GM12892 (cell line): ENCODE measurements around the gene DECR2.
"Not testable (repeated sequence)": the region's sequence is repeated elsewhere in the genome, so short reads cannot be mapped to it uniquely, and the experiment has no call there.

Experiments used
- DNase-seq: peaks from one replicate; pipeline ENCODE4 v3.0.0; 2011; ENCODE audit not compliant: insufficient read length
- FAIRE-seq: peaks from 2 replicates; lab custom pipeline; 2011; peaks lifted over from hg19 to GRCh38; lab: Jason Lieb, UNC
- POLR2A ChIP-seq: IDR thresholded peaks from 2 replicates; pipeline ENCODE4 v1.6.1; 2011; ENCODE audit warnings: low read depth, low read length, control low read depth
- POLR2AphosphoS5 ChIP-seq: IDR thresholded peaks from 2 replicates; pipeline ENCODE4 v1.6.1; 2011; ENCODE audit warnings: low read depth, low read length, control low read depth
- TAF1 ChIP-seq: IDR thresholded peaks from 2 replicates; pipeline ENCODE4 v1.6.1; 2011; ENCODE audit warnings: low read depth, mild to moderate bottlenecking, control low read depth, low read length, borderline replicate concordance

The DECR2 gene

GRCh38 chr16:414395-415169, 12.9 kb downstream of the DECR2 start:
- FAIRE-seq, result no peak
- no peak for DNase-seq
- no peak for TF ChIP-seq POLR2A
- TF ChIP-seq POLR2AphosphoS5, result no peak
- no peak for TF ChIP-seq TAF1

GRCh38 chr16:415170-415498, 13.4 kb downstream of the DECR2 start:
- FAIRE-seq, DNase-seq: not testable (repeated sequence)

- not testable (repeated sequence) for DNase-seq, FAIRE-seq
Observed at GRCh38 chr16:422179-422578, 20.5 kb downstream of the DECR2 start.

DNA sequence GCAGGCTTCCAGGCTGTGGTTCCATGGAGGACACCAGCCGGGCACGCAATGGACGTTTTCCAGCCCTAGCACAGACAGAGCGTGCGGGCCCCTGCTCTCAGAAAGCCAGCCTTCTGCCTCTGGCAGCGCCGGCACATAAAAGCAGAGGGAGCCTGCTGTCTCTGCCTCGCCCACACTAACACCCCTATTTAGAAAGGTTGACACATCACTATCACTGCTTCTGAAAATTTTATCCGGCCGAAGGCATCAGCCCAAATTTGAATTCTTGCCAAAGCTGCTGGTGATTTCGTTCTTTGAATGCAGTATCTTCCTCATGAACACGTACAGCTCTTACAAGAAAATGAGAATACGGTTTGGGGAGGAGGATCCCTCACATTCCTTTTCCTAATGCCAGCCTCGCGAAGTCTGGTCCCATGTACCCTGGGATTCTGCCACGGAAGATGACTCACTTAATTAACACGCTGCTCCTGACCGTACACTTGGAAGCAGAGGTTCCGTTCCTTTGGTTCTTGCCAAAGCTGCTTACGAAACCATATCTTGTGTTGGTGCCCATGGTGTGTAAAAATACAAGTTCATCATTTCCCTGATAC, 22.4 kb downstream of the DECR2 start:
- FAIRE-seq (no peak), DNase-seq (no peak)
- no peak for TF ChIP-seq TAF1
- TF ChIP-seq POLR2AphosphoS5, result no peak
- no peak for TF ChIP-seq POLR2A

- DNase-seq (no peak), FAIRE-seq (no peak)
- no peak for TF ChIP-seq POLR2A
- TF ChIP-seq TAF1, result no peak
- TF ChIP-seq POLR2AphosphoS5, result no peak
Observed at GRCh38 chr16:424623-425081, 23.0 kb downstream of the DECR2 start.

DNA sequence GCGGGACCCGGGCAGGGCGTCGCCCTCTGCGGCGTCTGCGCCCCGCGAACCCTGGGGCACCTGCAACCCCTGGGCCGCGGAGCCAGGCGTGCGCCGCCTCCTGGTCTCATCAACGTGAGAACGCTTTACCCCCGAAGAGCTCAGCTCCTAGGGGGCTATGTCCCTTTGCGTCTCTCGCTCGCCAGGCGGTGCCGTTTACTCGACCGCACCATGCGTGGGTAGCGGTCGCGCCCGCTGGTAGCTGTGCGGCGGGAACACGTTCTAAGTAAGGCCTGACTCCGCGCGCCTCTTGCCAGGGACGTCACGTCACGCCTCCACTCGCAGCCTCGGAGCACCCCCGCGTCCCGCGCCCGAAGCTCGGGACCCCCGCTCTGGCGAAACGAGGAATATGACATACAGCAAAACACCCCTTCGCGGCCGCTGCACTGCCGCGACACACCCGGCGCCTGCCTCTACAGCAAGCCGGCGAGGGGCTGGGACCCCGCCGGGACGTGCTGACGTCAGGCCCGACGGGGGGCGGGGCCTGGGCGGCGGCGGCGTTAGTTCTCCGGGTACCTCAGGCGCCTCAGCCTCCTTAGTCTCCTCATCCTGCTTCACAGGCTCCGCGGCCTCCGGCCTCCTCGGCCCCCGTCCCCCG, 23.5 kb downstream of the DECR2 start, which contains the start of gene RAB11FIP3:
RAB11FIP3 (plus strand) TSS at position 568 of the 637 bp plus-strand sequence. CDS start 358 bp downstream, outside the sequence.
- TF ChIP-seq TAF1, result no peak
- no peak for TF ChIP-seq POLR2AphosphoS5
- TF ChIP-seq POLR2A, result peak; percentile 77; the same call in 1 of the 2 replicates
- DNase-seq (peak; percentile 93), FAIRE-seq (peak; percentile 93)

- FAIRE-seq (no peak), DNase-seq (no peak)
- TF ChIP-seq TAF1 (no peak), POLR2A (no peak; the same call in 1 of the 2 replicates), POLR2AphosphoS5 (no peak)
Observed at GRCh38 chr16:425740-426114, 24.0 kb downstream of the DECR2 start.

DNA sequence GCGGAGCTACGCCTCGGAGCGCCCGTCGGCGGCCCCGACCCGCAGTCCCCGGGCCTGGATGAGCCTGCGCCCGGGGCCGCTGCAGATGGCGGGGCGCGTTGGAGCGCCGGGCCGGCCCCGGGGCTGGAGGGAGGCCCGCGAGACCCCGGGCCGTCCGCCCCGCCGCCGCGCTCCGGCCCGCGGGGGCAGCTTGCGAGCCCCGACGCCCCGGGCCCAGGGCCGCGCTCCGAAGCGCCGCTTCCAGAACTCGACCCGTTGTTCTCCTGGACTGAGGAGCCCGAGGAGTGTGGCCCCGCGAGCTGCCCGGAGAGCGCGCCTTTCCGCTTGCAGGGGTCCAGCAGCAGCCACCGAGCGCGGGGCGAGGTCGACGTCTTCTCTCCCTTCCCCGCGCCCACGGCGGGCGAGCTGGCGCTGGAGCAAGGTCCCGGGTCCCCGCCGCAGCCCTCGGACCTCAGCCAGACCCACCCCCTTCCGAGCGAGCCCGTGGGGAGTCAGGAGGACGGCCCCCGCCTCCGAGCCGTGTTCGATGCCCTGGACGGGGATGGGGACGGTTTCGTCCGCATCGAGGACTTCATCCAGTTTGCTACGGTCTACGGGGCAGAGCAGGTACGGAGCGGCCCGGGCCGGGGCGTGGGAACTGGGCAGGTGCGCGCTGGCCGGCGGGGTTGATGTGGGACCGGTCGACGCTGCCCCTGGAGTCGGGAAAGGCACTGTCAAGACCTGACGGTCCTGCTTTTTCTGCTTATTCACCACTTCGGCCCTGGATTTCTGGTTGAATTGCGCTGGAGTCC, 24.6 kb downstream of the DECR2 start:
- no peak for FAIRE-seq
- DNase-seq, result no peak
- TF ChIP-seq TAF1 (no peak), POLR2AphosphoS5 (no peak)

DNA sequence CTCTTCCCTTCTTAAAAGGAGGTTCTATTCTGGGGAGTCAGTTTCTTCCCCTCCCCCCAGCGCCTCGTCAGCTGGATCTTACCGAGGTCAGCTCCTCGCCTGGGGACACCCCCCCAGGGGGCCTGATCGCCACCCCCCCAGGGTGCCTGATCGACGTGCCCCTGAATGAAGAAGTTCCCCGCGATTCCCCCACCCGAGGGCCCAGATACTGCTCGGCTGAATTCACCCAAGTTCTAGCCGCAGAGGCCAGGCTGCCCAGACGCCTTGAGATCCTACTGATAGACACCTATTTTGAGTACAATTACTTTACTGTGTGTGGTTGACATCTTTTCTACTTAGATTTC, 25.2 kb downstream of the DECR2 start:
- FAIRE-seq, result no peak
- no peak for DNase-seq
- TF ChIP-seq POLR2A (no peak), POLR2AphosphoS5 (no peak), TAF1 (no peak)

GRCh38 chr16:427250-427649, 25.6 kb downstream of the DECR2 start:
- TF ChIP-seq POLR2AphosphoS5 (no peak), POLR2A (no peak), TAF1 (no peak)
- FAIRE-seq, result no peak
- no peak for DNase-seq

GRCh38 chr16:430904-431303, 29.2 kb downstream of the DECR2 start:
- FAIRE-seq (no peak), DNase-seq (no peak)
- TF ChIP-seq POLR2AphosphoS5 (no peak), POLR2A (no peak)

GRCh38 chr16:440627-441026, 38.9 kb downstream of the DECR2 start:
- no peak for FAIRE-seq
- TF ChIP-seq POLR2A (no peak), TAF1 (no peak), POLR2AphosphoS5 (no peak)

More at GRCh38 chr16:440627-441026, 38.9 kb downstream of the DECR2 start:
- no peak for DNase-seq
